CD4-positive, alpha-beta memory T cell (primary cell): ENCODE data around the gene HSD3B7. TPM values are rescaled to one million over a fixed set of nuclear protein-coding genes. Genes with fewer than 3 reads are reported as not detected.

Experiments used
- CTCF ChIA-PET: fragments of 350-600 bp; sonication (Branson Sonifier 250); formaldehyde crosslinking; loops from one replicate; lab custom pipeline; 2021; ENCODE audit warnings: inconsistent platforms; ENCODE audit not compliant: partially characterized antibody; lab: Charles Lee
- POLR2A ChIA-PET: fragments of 350-600 bp; sonication (Branson Sonifier 250); formaldehyde crosslinking; loops from one replicate; lab custom pipeline; 2021; ENCODE audit not compliant: partially characterized antibody; lab: Charles Lee
- DNase-seq, 5 donors: peaks; one replicate each; pipeline versions ENCODE4 v3.0.0 to v3.0.0-alpha.2; 2020 to 2022; ENCODE audit warnings: mixed read lengths in 1 of 5
- H3K27ac ChIP-seq: one replicate; pipeline ENCODE4 v1.7.0; 2013; ENCODE audit warnings: low read depth, low read length
- H3K27me3 ChIP-seq: 2 replicates; pipeline ENCODE4 v1.7.0; 2013; ENCODE audit warnings: mild to moderate bottlenecking, low read length, moderate library complexity; ENCODE audit not compliant: insufficient read depth
- H3K36me3 ChIP-seq: 2 replicates; pipeline ENCODE4 v1.7.0; 2013; ENCODE audit warnings: mild to moderate bottlenecking, low read length, moderate library complexity; ENCODE audit not compliant: insufficient read depth
- H3K4me1 ChIP-seq: 2 replicates; pipeline ENCODE4 v1.7.0; 2013; ENCODE audit warnings: mild to moderate bottlenecking, low read length, moderate library complexity; ENCODE audit not compliant: insufficient read depth
- H3K4me3 ChIP-seq, 2 donors: one replicate each; pipeline ENCODE4 v1.7.0; 2013; ENCODE audit warnings: low read length in 2 of 2, mild to moderate bottlenecking in 1 of 2
- H3K9me3 ChIP-seq, 2 donors: one replicate each; pipeline ENCODE4 v1.7.0; 2013; ENCODE audit warnings: low read length in 2 of 2, control low read depth in 1 of 2; ENCODE audit not compliant: control insufficient read depth in 1 of 2
- H3K27ac Mint-ChIP-seq, 7 donors: one replicate each; pipeline ENCODE4 v1.8.0; 2020 to 2021; ENCODE audit warnings: mixed read lengths in 7 of 7, mild to moderate bottlenecking in 6 of 7, inconsistent platforms in 3 of 7, moderate library complexity in 3 of 7
- H3K27me3 Mint-ChIP-seq, 2 donors: one replicate each; pipeline ENCODE4 v1.8.0; 2020 to 2021; ENCODE audit warnings: mixed read lengths in 2 of 2
- H3K36me3 Mint-ChIP-seq, 2 donors: one replicate each; pipeline ENCODE4 v1.8.0; 2020 to 2021; ENCODE audit warnings: mixed read lengths in 2 of 2, inconsistent platforms in 1 of 2, mild to moderate bottlenecking in 1 of 2
- H3K4me1 Mint-ChIP-seq, 4 donors: one replicate each; pipeline ENCODE4 v1.8.0; 2020 to 2021; ENCODE audit warnings: mixed read lengths in 4 of 4, mild to moderate bottlenecking in 1 of 4
- H3K4me3 Mint-ChIP-seq, 8 donors: one replicate each; pipeline ENCODE4 v1.8.0; 2020 to 2021; ENCODE audit warnings: mixed read lengths in 8 of 8, mild to moderate bottlenecking in 7 of 8, moderate library complexity in 6 of 8, inconsistent platforms in 3 of 8
- H3K9me3 Mint-ChIP-seq, 8 donors: one replicate each; pipeline ENCODE4 v1.8.0; 2020 to 2021; ENCODE audit warnings: mixed read lengths in 8 of 8, mild to moderate bottlenecking in 5 of 8, inconsistent platforms in 3 of 8, moderate library complexity in 1 of 8
- intact Hi-C: fragments of 100-400 bp; cut with micrococcal nuclease; formaldehyde crosslinking; loops from one replicate; pipeline ENCODE4 v1.15.1; 2023
- polyA plus RNA-seq, 2 donors: library from polyadenylated mRNA; unstranded; fragments of 300-500 nt; fragmentation: Illumina TruSeq; gene quantifications; one replicate each; pipeline ENCODE4 v1.2.3, GENCODE V29; 2021
- total RNA-seq, 2 experiments: library from RNA; stranded (reverse); gene quantifications; one replicate each; pipeline ENCODE4 v1.2.3, GENCODE V29; 2021

The HSD3B7 gene
- total and polyA plus RNA-seq, 4 experiments from 2014 or later, result 0.08 to 4.3 (median 2.4) TPM

- Histone ChIP-seq H3K36me3 (peaks cover 6% of the 10 kb centered on the region), H3K4me1 (peaks cover 6% of the 10 kb centered on the region), H3K27me3 (no peaks in the 10 kb centered on the region), H3K9me3 (no peaks in the 10 kb centered on the region), H3K27ac (no peak overlapping the region), H3K4me3 (no peak overlapping the region)
- CTCF ChIA-PET, result interaction anchor here (0.6 to 4.5 kb wide), 20 partner anchors 9 to 882 kb away, joined by 3 to 49 read pairs (median 4); partner anchors contain the start of genes KAT8, ZNF646, ZNF668 and ZNF843
- intact Hi-C loops, result no loop called here
- Mint-ChIP-seq H3K27ac (no peak overlapping the region), H3K36me3 (peaks cover 9 to 21% of the 10 kb centered on the region in 2 donors), H3K9me3 (no peaks in the 10 kb centered on the region), H3K4me3 (no peak overlapping the region), H3K27me3 (no peaks in the 10 kb centered on the region), H3K4me1 (peaks cover 0 to 6% (median 0%) of the 10 kb centered on the region in 4 donors)
- DNase-seq, result no peak
- POLR2A ChIA-PET, result interaction anchor here (0.6 to 2.3 kb wide), 5 partner anchors 10 to 882 kb away, joined by 3 to 10 read pairs (median 4); no protein-coding TSS in a partner anchor
These were observed 1.4 kb downstream of the HSD3B7 start for GRCh38 chr16:30986129-30986991.

- H3K27me3 ChIP-seq, result no peaks in the 10 kb centered on the region
- peaks cover 6% of the 10 kb centered on the region for H3K4me1 ChIP-seq
- CTCF ChIA-PET, result interaction anchor here (0.9 to 4.4 kb wide), 2 partner anchors 112 to 881 kb away, joined by 4 to 29 read pairs; no protein-coding TSS in a partner anchor
- H3K27ac Mint-ChIP-seq, result no peak overlapping the region
- intact Hi-C loops, result no loop called here
- no peaks in the 10 kb centered on the region for H3K27me3 Mint-ChIP-seq
- H3K4me3 ChIP-seq, result no peak overlapping the region
- peaks cover 6% of the 10 kb centered on the region for H3K36me3 ChIP-seq
- peaks cover 0 to 3% (median 0%) of the 10 kb centered on the region in 4 donors for H3K4me1 Mint-ChIP-seq
- no peak for DNase-seq
- no peaks in the 10 kb centered on the region for H3K9me3 ChIP-seq
- H3K9me3 Mint-ChIP-seq, result no peaks in the 10 kb centered on the region
- POLR2A ChIA-PET, result no interaction called here
- peaks cover 7 to 11% of the 10 kb centered on the region in 2 donors for H3K36me3 Mint-ChIP-seq
- no peak overlapping the region for H3K27ac ChIP-seq
- no peak overlapping the region for H3K4me3 Mint-ChIP-seq
These were observed 2.7 kb downstream of the HSD3B7 start for GRCh38 chr16:30987581-30988190.

GRCh38 chr16:30989469-30990047 is 4.6 kb downstream of the HSD3B7 start:
- Mint-ChIP-seq H3K36me3 (no peaks in the 10 kb centered on the region), H3K27me3 (no peaks in the 10 kb centered on the region), H3K4me3 (no peak overlapping the region), H3K9me3 (no peaks in the 10 kb centered on the region), H3K27ac (no peak overlapping the region), H3K4me1 (no peaks in the 10 kb centered on the region)
- no peak overlapping the region for H3K4me3 ChIP-seq
- CTCF ChIA-PET, result interaction anchor here (0.6 kb wide), 1 partner anchor 37 kb away, joined by 5 read pairs; no protein-coding TSS in a partner anchor
- no peak overlapping the region for H3K27ac ChIP-seq
- intact Hi-C loops, result no loop called here
- H3K9me3 ChIP-seq, result no peaks in the 10 kb centered on the region
- H3K4me1 ChIP-seq, result peaks cover 6% of the 10 kb centered on the region
- POLR2A ChIA-PET, result no interaction called here
- no peak for DNase-seq
- no peaks in the 10 kb centered on the region for H3K27me3 ChIP-seq
- H3K36me3 ChIP-seq, result no peaks in the 10 kb centered on the region

GRCh38 chr16:30990105-30990504 is 5.1 kb downstream of the HSD3B7 start:
- Histone ChIP-seq H3K4me1 (peaks cover 2% of the 10 kb centered on the region), H3K9me3 (no peaks in the 10 kb centered on the region), H3K4me3 (no peak overlapping the region), H3K36me3 (no peaks in the 10 kb centered on the region), H3K27ac (no peak overlapping the region), H3K27me3 (no peaks in the 10 kb centered on the region)
- DNase-seq, result no peak
- no peaks in the 10 kb centered on the region for H3K9me3 Mint-ChIP-seq
- no peak overlapping the region for H3K4me3 Mint-ChIP-seq
- ChIA-PET POLR2A (no interaction called here), CTCF (interaction anchor here (0.6 kb wide), 1 partner anchor 37 kb away, joined by 5 read pairs; no protein-coding TSS in a partner anchor)
- intact Hi-C loops, result no loop called here
- no peak overlapping the region for H3K27ac Mint-ChIP-seq
- H3K4me1 Mint-ChIP-seq, result no peaks in the 10 kb centered on the region
- H3K27me3 Mint-ChIP-seq, result no peaks in the 10 kb centered on the region
- H3K36me3 Mint-ChIP-seq, result no peaks in the 10 kb centered on the region

GRCh38 chr16:30991052-30991451 is 6.0 kb downstream of the HSD3B7 start:
- Mint-ChIP-seq H3K9me3 (no peaks in the 10 kb centered on the region), H3K4me3 (no peak overlapping the region)

GRCh38 chr16:30992276-30992780 is 7.3 kb downstream of the HSD3B7 start:
- intact Hi-C loops, result no loop called here
- Mint-ChIP-seq H3K27me3 (no peaks in the 10 kb centered on the region), H3K9me3 (no peaks in the 10 kb centered on the region), H3K4me1 (peaks cover 2 to 6% (median 4%) of the 10 kb centered on the region in 4 donors), H3K36me3 (no peaks in the 10 kb centered on the region), H3K4me3 (no peak overlapping the region), H3K27ac (no peak overlapping the region)
- Histone ChIP-seq H3K27ac (no peak overlapping the region), H3K4me1 (peaks cover 8% of the 10 kb centered on the region), H3K36me3 (no peaks in the 10 kb centered on the region), H3K27me3 (no peaks in the 10 kb centered on the region), H3K9me3 (no peaks in the 10 kb centered on the region), H3K4me3 (no peak overlapping the region)
- DNase-seq, result no peak
- ChIA-PET POLR2A (no interaction called here), CTCF (no interaction called here)

More at GRCh38 chr16:30991052-30991451, 6.0 kb downstream of the HSD3B7 start:
- Histone ChIP-seq H3K36me3 (no peaks in the 10 kb centered on the region), H3K27me3 (no peaks in the 10 kb centered on the region), H3K9me3 (no peaks in the 10 kb centered on the region), H3K27ac (no peak overlapping the region), H3K4me3 (no peak overlapping the region), H3K4me1 (no peaks in the 10 kb centered on the region)
- Mint-ChIP-seq H3K27me3 (no peaks in the 10 kb centered on the region), H3K4me1 (peaks cover 0 to under 1% (median under 1%) of the 10 kb centered on the region in 4 donors), H3K27ac (no peak overlapping the region), H3K36me3 (no peaks in the 10 kb centered on the region)
- intact Hi-C loops, result no loop called here
- no peak for DNase-seq
- ChIA-PET CTCF (no interaction called here), POLR2A (no interaction called here)
